ENCODE data around the gene HDAC4. TPM values are rescaled to one million over a fixed set of nuclear protein-coding genes. Genes with fewer than 3 reads are reported as not detected.

Gene HDAC4
- total and polyA plus RNA-seq, 2 experiments from 2014 or later: 9.3 to 10.8 TPM

GRCh38 chr2:239368906-239369552 is 31.8 kb downstream of the HDAC4 start:
- Histone ChIP-seq H3K9me2 (replicated peaks; ENCODE audit: insufficient read depth) (no peaks in the 10 kb centered on the region), H3K27me3 (no peaks in the 10 kb centered on the region), H3K36me3 (replicated peaks; ENCODE audit: insufficient read depth, low read depth) (no peaks in the 10 kb centered on the region), H3K79me2 (peaks cover 62% of the 10 kb centered on the region), H2AFZ (no peak overlapping the region), H3K4me1 (ENCODE audit: insufficient read depth) (no peaks in the 10 kb centered on the region), H3K4me2 (no peak overlapping the region), H3K4me3 (no peak overlapping the region), H3K27ac (no peak overlapping the region), H3K9me3 (ENCODE audit: low read depth) (no peaks in the 10 kb centered on the region), H4K20me1 (ENCODE audit: insufficient read depth, poor library complexity, severe bottlenecking) (no peaks in the 10 kb centered on the region)
- WGBS (ENCODE audit: low lambda C conversion rate, missing lambda C conversion rate): 82% methylated on average over 20 of the region's 20 CpGs
- DNase-seq (ENCODE audit: low spot score): no peak
- TF ChIP-seq EZH2phosphoT487 (IDR thresholded peaks at IDR 0.05; ENCODE audit: low read depth, severe bottlenecking, unreplicated experiment) (no peak), CTCF (IDR thresholded peaks at IDR 0.05; ENCODE audit: poor library complexity) (no peak), EZH2 (IDR thresholded peaks at IDR 0.05; ENCODE audit: borderline replicate concordance) (no peak)

- Histone ChIP-seq H3K9me2 (replicated peaks; ENCODE audit: insufficient read depth) (no peaks in the 10 kb centered on the region), H3K9me3 (ENCODE audit: low read depth) (no peaks in the 10 kb centered on the region), H2AFZ (no peak overlapping the region), H3K4me1 (ENCODE audit: insufficient read depth) (no peaks in the 10 kb centered on the region), H4K20me1 (ENCODE audit: insufficient read depth, poor library complexity, severe bottlenecking) (no peaks in the 10 kb centered on the region), H3K4me2 (no peak overlapping the region), H3K27ac (no peak overlapping the region), H3K79me2 (peaks cover 62% of the 10 kb centered on the region), H3K36me3 (replicated peaks; ENCODE audit: insufficient read depth, low read depth) (no peaks in the 10 kb centered on the region), H3K4me3 (no peak overlapping the region), H3K27me3 (no peaks in the 10 kb centered on the region)
- TF ChIP-seq EZH2 (IDR thresholded peaks at IDR 0.05; ENCODE audit: borderline replicate concordance) (no peak), CTCF (IDR thresholded peaks at IDR 0.05; ENCODE audit: poor library complexity) (no peak), EZH2phosphoT487 (IDR thresholded peaks at IDR 0.05; ENCODE audit: low read depth, severe bottlenecking, unreplicated experiment) (no peak)
- no peak for DNase-seq (ENCODE audit: low spot score)
- 91% methylated on average over 9 of the region's 9 CpGs for WGBS (ENCODE audit: low lambda C conversion rate, missing lambda C conversion rate)
Measured at GRCh38 chr2:239368321-239368720, 32.5 kb downstream of the HDAC4 start.

- DNase-seq (ENCODE audit: low spot score): no peak
- Histone ChIP-seq H3K4me2 (no peak overlapping the region), H4K20me1 (ENCODE audit: insufficient read depth, poor library complexity, severe bottlenecking) (no peaks in the 10 kb centered on the region), H3K4me1 (ENCODE audit: insufficient read depth) (no peaks in the 10 kb centered on the region), H3K79me2 (peaks cover 64% of the 10 kb centered on the region), H3K27me3 (no peaks in the 10 kb centered on the region), H3K9me3 (ENCODE audit: low read depth) (no peaks in the 10 kb centered on the region), H3K27ac (no peak overlapping the region), H3K36me3 (replicated peaks; ENCODE audit: insufficient read depth, low read depth) (no peaks in the 10 kb centered on the region), H3K9me2 (replicated peaks; ENCODE audit: insufficient read depth) (no peaks in the 10 kb centered on the region), H3K4me3 (no peak overlapping the region), H2AFZ (no peak overlapping the region)
- TF ChIP-seq EZH2phosphoT487 (IDR thresholded peaks at IDR 0.05; ENCODE audit: low read depth, severe bottlenecking, unreplicated experiment) (no peak), EZH2 (IDR thresholded peaks at IDR 0.05; ENCODE audit: borderline replicate concordance) (no peak), CTCF (IDR thresholded peaks at IDR 0.05; ENCODE audit: poor library complexity) (no peak)
- 96% methylated on average over 12 of the region's 12 CpGs for WGBS (ENCODE audit: low lambda C conversion rate, missing lambda C conversion rate)
Measured at GRCh38 chr2:239366740-239367139, 34.1 kb downstream of the HDAC4 start.
